GM21619 (cell line): ENCODE measurements around the gene TSR1.

ENCODE experiments used
- ATAC-seq: cut with Tn5 transposase; IDR thresholded peaks from one replicate; pipeline ENCODE4 v1.9.1; 2021; ENCODE audit not compliant: unreplicated experiment

Gene TSR1

DNA sequence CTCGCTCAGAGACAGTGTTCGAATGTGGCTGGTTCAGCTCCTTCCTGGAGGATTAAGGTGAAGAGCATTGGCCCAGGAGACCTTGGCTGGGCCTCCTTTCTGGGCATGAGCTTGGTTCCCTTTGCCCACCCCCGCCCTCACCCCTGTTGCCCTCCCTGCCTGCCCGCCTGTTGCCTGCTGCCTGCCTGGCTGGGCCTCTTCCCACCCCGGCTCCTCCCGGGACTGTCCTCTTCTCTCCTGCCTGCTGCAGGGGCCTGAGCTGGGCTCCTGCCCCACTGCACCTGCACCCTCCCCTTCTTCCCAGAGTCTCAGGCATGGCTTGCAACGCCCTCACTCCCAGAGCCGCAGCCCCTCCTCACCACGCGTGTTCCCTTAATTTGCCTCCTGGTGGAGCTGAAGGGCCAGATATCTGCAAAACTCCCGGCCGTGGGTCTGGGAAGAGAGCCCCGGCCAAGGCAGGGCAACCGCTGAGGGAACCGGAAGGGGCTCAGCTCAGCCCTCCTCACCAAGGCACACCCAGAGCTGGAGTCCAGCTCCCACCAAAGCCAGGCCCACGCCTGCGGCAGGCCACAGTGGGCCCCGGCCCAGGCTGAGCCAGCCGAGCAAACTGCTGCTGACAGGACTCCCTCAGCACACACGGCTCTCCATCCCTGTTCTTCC is 33.4 kb upstream of the TSR1 start:
- no peak for ATAC-seq

DNA sequence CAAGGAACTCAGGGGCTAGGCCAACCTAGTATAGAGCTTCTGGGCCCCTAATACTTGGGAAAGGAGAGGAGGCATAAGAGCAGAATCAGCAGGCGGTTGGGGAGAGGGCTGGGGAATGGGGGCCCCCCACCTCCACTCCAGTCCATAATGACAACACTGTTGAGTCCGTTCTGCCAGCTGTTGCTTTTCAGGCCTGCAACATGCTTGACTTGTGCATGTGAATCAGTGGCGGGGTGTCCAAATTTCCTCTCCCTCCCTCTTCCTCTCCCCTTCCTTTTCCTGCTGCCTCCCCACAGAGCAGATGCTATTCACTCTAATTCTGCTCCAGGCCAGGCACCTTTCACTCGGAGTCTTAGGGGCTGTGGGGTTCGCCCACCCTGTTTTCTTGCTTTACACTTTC is 32.8 kb upstream of the TSR1 start:
- ATAC-seq = no peak

DNA sequence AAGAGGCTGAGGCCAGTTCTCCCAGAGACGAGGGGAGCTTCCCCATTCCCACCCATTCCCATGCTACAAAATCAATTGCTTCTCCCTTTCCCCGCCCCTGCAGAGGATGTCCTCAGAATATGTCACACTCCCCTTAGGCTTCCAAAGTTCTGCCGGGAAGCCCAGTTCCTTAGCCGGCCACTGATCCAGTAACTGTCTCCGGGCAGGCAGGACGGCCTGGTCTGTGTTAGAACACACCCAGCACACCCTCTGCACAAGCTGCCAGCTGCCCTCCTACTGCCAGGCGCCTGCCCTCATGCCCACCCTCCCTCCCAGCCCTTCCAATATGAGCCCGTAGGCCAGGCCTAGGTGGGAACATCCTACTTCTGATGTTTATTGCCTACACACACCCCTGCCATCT is 32.1 kb upstream of the TSR1 start:
- ATAC-seq = no peak

DNA sequence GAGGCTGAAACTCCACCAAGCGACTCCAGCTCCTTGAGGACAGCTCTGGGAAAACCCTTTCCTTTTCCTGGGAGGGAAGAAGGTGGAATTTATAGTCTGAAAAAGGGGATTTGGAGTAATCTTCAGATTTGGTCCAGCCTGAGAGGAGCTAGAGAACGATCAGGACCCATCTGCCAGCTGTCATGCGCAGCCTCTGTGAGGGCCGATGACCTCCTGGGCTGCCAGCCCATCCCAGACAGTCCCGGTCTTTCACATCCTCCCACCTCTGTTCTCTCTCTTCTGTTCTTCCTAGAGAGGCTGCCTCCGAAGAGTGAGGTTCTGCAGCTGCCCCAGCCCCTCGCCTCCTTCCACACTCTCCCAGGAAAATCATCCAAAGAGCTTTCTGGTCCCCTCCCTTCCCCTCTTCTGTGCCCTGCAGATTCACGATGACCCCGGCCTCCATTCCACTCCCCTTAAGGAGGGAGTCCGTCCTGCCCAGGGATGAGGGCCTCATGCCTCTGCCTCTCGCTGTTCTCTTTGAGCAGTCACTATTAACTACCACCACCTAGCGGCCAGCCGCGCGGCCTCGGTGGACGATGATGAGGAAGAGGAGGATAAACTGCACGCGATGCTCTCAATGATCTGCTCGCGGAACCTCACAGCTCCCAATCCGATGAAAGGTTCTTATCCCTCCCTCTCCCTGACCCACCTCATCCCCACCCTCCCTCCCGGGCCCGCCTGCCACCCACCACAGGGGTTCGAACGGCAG is 30.7 kb upstream of the TSR1 start:
- no peak for ATAC-seq

DNA sequence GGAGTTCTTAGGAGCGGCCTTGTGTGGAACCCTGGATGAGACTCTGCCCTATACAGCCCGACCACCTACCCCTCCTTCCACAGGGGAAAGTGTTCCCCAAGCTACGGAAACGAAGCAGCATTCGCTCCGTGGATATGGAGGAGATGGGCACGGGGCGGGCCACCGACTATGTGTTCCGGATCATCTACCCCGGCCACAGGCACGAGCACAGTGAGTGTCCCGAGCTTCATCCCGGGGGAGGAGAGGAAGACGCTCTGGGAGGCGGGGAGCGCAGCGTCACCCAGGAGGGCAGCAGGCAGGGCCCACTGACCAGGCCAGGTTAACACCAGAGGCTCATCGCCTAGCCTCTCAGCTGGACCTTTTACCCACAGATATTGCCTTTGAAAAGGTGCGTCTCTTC is 28.9 kb upstream of the TSR1 start:
- ATAC-seq = no peak

DNA sequence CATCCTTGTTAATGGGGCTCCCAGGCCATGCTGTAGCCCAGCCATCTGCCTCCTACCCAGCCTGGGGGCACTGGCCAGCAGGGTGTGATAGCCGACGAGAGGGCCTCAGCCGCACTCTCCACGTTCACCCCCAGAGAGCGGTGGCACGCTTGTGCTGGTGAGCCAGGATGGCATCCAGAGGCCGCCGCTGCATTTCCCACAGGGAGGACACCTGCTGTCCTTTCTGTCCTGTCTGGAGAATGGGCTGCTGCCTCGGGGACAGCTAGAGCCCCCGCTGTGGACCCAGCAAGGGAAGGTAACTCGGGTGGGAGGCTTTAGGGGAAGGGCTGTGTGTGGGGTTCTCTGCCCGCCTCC is 28.5 kb upstream of the TSR1 start:
- no peak for ATAC-seq

DNA sequence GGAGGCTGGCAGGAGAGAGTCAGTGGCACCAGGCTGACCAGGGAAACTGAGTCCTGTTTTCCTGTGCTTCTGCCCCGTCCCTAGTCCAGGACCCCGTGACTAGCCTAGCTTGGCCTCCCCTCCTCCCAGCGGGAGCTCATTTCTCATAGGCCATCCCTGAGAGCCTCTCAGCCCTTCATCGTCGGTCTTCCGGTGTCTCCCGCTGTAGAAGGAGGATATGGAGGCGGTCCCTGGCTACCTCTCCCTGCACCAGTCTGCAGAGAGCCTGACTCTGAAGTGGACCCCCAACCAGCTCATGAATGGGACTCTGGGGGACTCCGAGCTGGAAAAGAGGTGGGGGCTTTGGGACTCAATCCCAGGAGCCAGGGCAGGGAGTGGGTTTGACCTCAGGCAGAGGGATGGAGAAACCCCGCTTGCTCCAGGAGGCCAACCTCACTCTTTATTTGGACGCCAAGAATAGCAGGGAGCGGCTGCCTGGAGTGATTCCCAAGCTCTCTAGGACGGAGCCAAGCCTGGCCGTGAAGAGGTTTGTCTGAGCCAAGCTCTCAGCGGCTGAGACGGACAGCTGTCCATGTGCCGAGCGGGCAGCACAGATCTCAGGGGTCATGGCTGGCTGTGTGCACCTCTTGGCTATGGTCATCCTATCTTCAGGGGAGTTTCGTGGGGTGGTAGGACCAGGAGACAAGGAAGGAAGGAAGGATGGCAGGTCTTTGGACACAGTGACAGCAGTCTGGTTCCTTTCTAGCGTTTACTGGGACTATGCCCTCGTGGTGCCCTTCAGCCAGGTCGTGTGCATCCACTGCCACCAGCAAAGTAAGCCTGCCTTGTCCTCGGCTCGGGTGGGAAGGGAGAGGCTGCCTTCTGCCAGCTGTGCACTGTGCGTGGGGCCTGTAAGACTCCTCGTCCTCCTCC is 27.9 kb upstream of the TSR1 start:
- ATAC-seq = no peak

DNA sequence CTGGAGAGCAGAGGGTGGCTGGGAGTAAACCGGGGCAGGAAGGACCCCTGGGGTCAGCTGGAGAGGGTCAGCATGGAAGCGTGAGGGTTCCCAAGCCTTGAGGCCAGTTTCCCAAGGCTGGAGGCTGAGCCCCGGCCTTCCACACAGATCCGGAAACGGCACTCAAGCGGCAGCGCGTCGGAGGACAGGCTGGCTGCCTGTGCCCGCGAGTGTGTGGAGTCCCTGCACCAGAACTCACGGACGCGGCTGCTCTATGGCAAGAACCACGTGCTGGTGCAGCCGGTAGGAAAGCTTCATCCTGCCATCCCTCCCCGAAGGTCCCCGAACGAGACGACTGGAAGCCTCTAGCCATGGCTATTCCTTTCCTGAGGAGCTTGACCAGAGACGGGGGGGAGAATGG is 27.1 kb upstream of the TSR1 start:
- no peak for ATAC-seq

DNA sequence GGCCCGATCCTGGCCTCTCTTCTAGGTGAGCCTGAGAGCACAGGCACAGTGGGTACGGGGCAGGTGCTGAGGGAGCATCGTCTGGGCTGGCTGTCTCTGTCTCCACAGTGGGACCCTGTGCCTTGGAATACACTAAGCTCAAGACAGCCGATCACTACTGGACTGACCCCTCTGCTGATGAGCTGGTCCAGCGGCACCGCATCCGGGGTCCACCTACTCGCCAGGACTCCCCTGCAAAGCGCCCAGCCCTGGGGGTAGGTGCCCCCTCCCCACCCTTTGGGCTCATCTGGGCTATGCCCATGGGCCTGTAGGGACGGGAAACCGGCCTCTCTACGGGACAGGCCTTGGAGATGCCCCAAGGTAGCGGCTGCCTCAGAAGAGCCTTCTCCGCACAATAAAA is 26.6 kb upstream of the TSR1 start:
- no peak for ATAC-seq

DNA sequence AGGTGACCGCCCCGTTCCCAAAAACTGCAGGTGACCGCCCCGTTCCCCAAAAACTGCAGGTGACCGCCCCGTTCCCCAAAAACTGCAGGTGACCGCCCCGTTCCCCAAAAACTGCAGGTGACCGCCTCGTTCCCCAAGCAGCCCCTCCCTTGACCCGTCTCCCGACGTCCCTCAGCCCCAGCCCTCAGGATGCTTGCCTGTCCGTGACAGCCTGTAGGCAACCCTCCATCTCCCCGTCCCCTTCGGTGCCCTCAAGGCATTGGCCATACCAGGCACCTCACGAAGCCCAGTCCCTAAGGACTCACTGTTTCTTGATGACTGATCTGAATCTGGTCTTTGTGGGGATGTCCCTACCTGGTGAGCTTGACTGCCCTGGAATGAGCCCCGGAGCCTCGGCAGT is 26.2 kb upstream of the TSR1 start:
- ATAC-seq = no peak

DNA sequence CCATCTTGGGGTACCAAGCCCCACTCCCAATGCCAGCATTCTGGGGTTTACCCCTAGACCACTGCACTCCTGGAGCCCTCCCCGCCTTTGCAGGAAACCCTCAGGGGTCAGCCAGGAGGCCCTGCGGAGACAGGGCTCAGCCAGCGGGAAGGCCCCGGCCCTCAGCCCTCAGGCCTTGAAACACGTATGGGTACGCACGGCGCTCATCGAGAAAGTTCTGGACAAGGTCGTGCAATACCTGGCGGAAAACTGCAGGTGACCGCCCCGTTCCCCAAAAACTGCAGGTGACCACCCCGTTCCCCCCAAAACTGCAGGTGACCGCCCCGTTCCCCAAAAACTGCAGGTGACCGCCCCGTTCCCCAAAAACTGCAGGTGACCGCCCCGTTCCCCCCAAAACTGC is 25.8 kb upstream of the TSR1 start:
- no peak for ATAC-seq

DNA sequence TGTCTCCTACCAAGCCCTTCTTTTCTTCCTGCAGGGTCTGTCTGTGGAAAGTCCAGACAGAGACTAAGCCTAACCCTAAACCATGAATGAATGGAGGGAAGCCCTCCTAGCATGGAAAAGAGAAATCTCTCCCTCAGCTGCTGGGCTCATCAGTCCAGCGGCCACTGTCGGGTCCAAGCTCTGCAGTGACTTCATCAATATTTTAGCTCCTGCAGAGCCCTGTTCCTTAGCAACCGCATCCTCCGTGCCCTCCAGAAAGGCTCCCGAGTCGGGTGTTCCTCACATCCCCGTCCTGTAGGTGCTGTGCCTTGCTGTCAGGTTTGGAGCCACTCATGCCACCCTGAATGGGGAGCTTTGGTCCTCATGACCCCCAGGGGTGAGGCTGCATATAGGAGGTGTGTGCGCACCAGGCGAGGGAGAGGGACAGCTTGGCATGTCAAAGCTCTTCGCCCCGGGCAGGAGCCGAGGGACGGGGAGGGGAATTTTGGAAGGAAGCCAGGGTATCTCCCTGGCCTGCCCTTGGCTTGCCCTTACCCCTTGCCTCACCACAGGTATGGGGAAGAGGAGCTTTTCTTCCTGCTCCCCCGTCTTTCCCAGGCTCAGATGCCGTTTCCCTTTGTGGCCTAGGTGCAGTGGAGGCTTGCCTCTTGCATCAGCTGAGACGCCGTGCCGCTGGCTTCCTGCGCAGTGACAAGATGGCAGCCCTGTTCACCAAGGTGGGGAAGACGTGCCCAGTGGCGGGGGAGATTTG is 24.9 kb upstream of the TSR1 start:
- ATAC-seq = no peak

DNA sequence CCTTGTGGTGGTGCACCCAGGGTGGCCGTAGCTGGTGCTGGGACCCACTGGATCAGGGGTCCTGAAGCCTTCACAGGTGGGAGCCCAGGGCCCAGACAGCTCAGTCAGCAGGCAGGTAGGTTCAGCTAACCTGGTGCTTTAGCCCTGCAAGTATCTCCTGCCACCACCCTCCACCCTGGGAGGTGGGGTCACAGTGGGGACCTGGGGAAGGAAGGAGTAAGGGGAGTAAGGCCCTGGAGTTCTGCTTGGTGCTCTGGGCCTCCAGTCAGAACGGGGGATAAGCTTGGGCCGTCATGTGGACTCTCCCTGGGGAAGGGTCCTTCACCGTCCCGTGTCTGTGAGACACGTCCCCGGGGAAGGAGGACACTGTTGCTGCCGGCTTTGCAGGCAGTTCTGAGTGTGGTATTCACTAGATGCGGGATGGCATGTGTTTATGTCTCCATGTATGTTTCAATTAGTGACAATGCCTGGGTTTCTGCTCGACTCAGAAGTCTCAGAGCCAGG is 21.7 kb upstream of the TSR1 start:
- ATAC-seq = no peak

DNA sequence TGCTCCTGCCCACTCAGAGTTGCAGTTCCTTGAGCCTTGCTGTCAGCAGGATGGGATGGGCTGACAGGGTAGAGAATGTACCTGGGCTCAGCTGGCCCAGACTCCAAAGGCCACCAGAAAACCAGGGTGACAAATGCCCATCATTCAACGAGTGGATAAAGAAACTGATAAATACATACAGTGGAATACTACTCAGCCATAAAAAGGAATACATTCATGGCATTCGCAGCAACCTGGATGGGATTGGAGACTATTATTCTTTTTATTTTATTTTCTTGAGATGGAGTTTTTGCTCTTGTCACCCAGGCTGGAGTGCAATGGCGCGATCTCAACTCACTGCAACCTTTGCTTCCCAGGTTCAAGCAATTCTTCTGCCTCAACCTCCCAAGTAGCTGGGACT is 21.0 kb upstream of the TSR1 start:
- no peak for ATAC-seq

DNA sequence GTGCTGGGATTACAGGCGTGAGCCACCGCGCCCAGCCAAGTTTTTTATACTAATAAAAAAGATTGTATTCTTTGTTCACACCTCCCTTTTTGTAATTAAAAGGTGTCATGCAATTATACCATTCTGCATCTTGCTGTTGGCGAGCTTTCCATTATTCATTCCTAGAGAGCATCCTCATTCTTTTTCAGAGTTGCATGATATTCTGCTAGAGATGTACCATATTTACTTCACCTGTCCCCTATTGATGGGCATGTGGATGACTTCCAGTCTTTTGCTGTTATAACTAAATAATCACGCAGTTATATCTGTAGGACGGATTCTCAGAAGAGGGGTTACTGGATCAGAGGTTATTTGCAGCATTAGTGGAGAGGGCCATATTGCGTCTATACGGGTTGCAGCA is 18.1 kb upstream of the TSR1 start:
- ATAC-seq = no peak

DNA sequence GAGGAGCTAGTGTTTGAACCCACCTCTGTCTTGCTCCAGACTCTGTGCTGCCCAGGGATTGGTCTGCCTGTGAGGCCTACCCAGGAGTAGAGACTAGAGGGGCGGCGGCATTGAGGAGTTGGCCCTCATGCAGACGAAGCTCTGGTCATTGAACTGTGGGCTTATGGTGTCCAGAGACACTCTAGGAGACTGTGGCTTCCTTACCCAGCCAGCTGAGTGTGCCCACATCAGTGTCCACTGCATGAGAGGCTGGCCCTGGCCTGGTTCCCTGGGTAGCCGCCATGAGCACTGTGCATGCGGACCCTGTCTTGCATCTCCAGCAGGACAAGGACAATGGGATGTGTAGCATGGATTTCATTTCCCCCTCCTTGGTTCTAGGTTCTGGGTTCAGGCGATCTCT is 15.0 kb upstream of the TSR1 start:
- ATAC-seq = no peak

DNA sequence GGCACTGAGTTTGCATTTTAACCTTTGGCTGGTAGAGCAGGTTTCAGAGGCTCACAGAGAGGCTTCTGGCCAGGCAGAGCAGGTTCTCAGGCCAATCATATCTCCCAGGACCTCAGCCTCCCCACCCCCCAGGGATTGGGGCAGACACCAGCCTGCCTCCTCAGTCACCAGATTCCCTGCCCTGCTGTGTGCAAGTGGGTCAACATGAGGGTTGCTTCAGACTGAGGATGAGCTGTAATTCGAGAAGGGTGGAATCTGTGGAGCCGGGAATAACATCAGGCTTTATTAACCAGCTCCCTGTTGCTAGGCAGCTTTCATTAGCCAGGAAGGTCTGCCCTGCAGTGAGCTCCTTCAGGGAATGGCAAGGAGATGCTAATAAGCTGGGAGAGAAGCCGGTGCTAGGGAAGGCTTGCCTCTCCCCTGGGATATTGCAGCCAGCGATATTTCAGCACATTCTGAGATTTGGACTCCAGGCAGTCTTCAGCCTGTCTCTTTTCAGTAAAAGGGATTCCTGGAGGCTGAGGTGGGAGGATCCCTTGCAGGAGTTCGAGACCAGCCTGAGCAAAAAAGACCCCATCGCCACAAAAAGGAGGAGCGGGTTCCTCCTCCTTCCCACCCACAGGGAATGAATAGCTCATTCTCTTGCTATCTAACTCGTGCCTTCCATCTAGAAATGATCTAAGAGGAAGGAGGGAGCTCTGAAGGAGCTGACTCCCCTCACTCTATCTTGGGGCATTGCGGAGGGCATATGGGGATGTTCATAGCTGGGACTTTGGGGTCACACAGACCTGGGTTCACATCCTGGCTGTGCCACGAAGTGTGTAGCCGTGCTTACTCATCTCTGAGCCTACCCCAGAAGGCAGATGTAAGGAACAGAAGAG is 11.8 kb upstream of the TSR1 start:
- ATAC-seq = no peak

DNA sequence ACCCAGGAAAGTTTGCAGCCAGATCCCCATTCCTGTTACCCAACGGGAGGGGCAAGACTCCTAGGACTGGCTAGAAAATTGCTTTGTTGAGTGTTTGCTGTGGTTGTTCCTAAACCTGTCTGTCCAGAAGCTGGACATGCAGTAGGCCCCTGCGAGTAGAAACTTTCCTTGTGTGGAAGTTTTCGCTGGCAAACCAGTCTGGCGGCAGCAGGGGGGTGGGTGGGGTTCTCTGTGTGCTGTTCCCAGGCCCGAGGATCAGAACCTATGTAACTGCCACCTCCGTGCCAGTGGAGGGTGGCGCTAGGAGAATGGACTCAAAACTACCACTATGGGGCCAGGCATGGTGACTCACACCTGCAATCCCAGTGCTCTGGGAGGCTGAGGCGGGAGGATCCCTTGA is 10.2 kb upstream of the TSR1 start:
- ATAC-seq = no peak

DNA sequence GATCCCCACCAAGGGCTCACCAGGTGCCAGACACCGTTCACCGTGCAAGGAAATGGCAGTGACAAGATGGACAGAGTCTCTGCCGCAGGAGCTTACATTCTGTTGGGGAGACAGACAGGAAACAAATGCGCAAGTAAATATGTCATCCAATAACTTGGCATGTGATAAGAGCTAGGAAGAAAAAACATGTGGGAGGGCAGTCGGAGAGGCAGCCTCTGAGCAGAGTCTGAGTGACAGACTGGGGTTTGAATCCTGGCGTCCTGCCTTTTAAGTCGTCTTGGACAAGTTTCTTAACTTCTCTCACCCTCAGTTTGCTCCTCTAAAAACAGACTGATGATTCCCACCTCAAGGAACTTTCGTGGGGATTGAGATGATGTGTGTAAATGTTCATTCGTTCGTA is 8.3 kb upstream of the TSR1 start:
- no peak for ATAC-seq

DNA sequence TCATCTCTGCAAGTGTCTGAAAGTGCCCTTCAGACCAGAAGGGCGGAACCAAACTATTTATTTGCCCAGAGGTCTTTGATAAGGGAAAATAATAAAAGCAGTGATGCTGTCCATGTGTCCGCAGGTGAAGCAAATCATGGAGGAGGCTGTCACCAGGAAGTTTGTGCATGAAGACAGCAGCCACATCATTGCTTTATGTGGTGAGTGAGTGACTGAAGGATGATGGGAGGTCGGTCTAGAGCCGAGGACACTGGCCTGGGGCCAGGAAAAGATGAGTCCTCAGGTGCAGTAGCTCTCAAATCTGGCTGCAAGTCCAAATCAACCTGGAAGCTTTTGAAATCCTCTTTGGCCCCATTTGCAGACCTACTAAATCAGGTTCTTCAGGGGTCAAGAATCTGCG is 7.2 kb upstream of the TSR1 start:
- ATAC-seq = no peak
